Measurements from ENCODE around the gene YBX2.

YBX2 gene

GRCh38 chr17:7304179-7304578 is 9.7 kb upstream of the YBX2 start:
- DNase-seq (ENCODE audit: low read depth, low spot score), result no peak

GRCh38 chr17:7296189-7296861 is 1.9 kb upstream of the YBX2 start:
- no peak for DNase-seq (ENCODE audit: low read depth, low spot score)

- DNase-seq (ENCODE audit: low read depth, low spot score), result no peak
Observed at GRCh38 chr17:7295230-7296180, 1.1 kb upstream of the YBX2 start.

GRCh38 chr17:7293816-7294613 is 424 bp downstream of the YBX2 start:
- DNase-seq (ENCODE audit: low read depth, low spot score), result no peak

- no peak for DNase-seq (ENCODE audit: low read depth, low spot score)
Observed at GRCh38 chr17:7293159-7293558, 1.3 kb downstream of the YBX2 start.

- DNase-seq (ENCODE audit: low read depth, low spot score), result no peak
Observed at GRCh38 chr17:7292729-7293128, 1.7 kb downstream of the YBX2 start.

- DNase-seq (ENCODE audit: low read depth, low spot score), result no peak
Observed at GRCh38 chr17:7292194-7292593, 2.2 kb downstream of the YBX2 start.

GRCh38 chr17:7290685-7291084 is 3.8 kb downstream of the YBX2 start:
- no peak for DNase-seq (ENCODE audit: low read depth, low spot score)

- DNase-seq (ENCODE audit: low read depth, low spot score), result no peak
Observed at GRCh38 chr17:7290166-7290565, 4.3 kb downstream of the YBX2 start.

- no peak for DNase-seq (ENCODE audit: low read depth, low spot score)
Observed at GRCh38 chr17:7289256-7290032, 5.0 kb downstream of the YBX2 start.

- DNase-seq (ENCODE audit: low read depth, low spot score), result no peak
Observed at GRCh38 chr17:7285679-7286078, 8.8 kb downstream of the YBX2 start.

- DNase-seq (ENCODE audit: low read depth, low spot score), result no peak
Observed at GRCh38 chr17:7284911-7285310, 9.5 kb downstream of the YBX2 start.

GRCh38 chr17:7283471-7284216 is 10.8 kb downstream of the YBX2 start:
- no peak for DNase-seq (ENCODE audit: low read depth, low spot score)

- no peak for DNase-seq (ENCODE audit: low read depth, low spot score)
Observed at GRCh38 chr17:7282752-7283321, 11.6 kb downstream of the YBX2 start.

GRCh38 chr17:7281953-7282751 is 12.3 kb downstream of the YBX2 start:
- DNase-seq (ENCODE audit: low read depth, low spot score), result no peak

GRCh38 chr17:7281074-7281952 is 13.1 kb downstream of the YBX2 start, which contains the start of gene SLC2A4:
SLC2A4 (plus strand) TSS chr17:7281718; CDS start chr17:7281935, 217 bp downstream.
- DNase-seq (ENCODE audit: low read depth, low spot score), result peak; percentile 80

- DNase-seq (ENCODE audit: low read depth, low spot score), result peak; percentile 66
Observed at GRCh38 chr17:7280519-7281073, 13.8 kb downstream of the YBX2 start.

GRCh38 chr17:7279448-7279847 is 15.0 kb downstream of the YBX2 start:
- no peak for DNase-seq (ENCODE audit: low read depth, low spot score)

All from activated naive CD8-positive, alpha-beta T cell treated with anti-CD3 and anti-CD28 coated beads, Interleukin-2, amount 50 U/mL, for 16 hours (primary cell).